K562 (cell line): ENCODE data around the gene DLK1.

Experiments used
- BHLHE40 ChIP-seq: IDR thresholded peaks from 2 replicates; pipeline ENCODE4 v1.6.1; 2011; ENCODE audit warnings: low read length, improper control_type of control experiment
- HNRNPH1 ChIP-seq: fragments of 200-400 bp; formaldehyde crosslinking; optimal IDR thresholded peaks from 2 replicates; pipeline ENCODE3; 2017; ENCODE audit warnings: low read depth, mild to moderate bottlenecking, low read length, moderate library complexity
- ZNF253 ChIP-seq: fragments of 250-450 bp; sonication (Bioruptor Pico); conservative IDR thresholded peaks from 2 replicates; pipeline ENCODE4 v1.6.1; 2021; ENCODE audit warnings: mild to moderate bottlenecking

- TF ChIP-seq HNRNPH1 (no peak), BHLHE40 (no peak), ZNF253 (CRISPR knock-in tag) (no peak)
These were observed 20.5 kb upstream of the DLK1 start for GRCh38 chr14:100706200-100706599.
